GM19328 (cell line): ENCODE results near the gene MGAT3.

Source experiments
- ATAC-seq: cut with Tn5 transposase; IDR thresholded peaks from one replicate; pipeline ENCODE4 v1.9.1; 2021; ENCODE audit warnings: mild to moderate bottlenecking, moderate library complexity; ENCODE audit not compliant: unreplicated experiment

Gene MGAT3

GRCh38 chr22:39448205-39449054 lies 8.4 kb upstream of the MGAT3 start:
- ATAC-seq = no peak

GRCh38 chr22:39449708-39450107 lies 7.1 kb upstream of the MGAT3 start:
- no peak for ATAC-seq

DNA sequence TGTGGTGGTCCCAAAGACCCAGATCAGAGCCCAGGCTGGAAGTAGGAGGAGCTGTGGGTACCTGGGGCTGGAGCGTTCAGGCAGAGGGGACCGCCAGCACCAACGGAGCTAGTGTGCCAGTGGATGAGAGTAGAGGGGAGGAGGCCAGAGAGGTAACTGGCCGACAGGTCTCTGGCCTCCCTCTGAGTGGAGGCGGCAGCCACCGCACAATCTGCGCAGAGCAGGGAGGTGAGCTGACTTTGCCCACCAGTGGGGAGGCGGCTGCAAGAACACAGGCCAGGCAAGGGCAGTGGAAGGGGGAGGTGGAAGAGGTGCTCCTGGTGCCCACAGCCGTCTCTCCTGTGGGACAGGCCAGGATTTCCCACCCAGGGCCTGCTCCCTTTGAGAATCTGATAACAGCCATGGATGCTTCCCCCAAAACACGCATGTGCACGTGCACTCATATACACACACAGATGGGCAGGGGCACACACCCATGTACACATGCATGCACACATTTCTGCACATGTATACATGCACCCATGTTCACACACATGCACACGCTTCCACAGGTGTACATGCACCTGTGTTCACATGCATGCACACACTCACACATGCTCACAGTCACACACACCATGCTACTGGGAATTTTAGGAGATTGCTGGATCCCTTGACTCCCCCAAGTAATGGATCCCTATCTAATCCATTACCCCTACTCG lies 6.4 kb upstream of the MGAT3 start:
- ATAC-seq = no peak

GRCh38 chr22:39452740-39453040 lies 4.1 kb upstream of the MGAT3 start:
- ATAC-seq = no peak

GRCh38 chr22:39453765-39454378 lies 2.9 kb upstream of the MGAT3 start:
- ATAC-seq = no peak

- ATAC-seq = no peak
Measured at GRCh38 chr22:39454385-39454871, 2.4 kb upstream of the MGAT3 start.

GRCh38 chr22:39457198-39457555 lies 365 bp downstream of the MGAT3 start:
- no peak for ATAC-seq

DNA sequence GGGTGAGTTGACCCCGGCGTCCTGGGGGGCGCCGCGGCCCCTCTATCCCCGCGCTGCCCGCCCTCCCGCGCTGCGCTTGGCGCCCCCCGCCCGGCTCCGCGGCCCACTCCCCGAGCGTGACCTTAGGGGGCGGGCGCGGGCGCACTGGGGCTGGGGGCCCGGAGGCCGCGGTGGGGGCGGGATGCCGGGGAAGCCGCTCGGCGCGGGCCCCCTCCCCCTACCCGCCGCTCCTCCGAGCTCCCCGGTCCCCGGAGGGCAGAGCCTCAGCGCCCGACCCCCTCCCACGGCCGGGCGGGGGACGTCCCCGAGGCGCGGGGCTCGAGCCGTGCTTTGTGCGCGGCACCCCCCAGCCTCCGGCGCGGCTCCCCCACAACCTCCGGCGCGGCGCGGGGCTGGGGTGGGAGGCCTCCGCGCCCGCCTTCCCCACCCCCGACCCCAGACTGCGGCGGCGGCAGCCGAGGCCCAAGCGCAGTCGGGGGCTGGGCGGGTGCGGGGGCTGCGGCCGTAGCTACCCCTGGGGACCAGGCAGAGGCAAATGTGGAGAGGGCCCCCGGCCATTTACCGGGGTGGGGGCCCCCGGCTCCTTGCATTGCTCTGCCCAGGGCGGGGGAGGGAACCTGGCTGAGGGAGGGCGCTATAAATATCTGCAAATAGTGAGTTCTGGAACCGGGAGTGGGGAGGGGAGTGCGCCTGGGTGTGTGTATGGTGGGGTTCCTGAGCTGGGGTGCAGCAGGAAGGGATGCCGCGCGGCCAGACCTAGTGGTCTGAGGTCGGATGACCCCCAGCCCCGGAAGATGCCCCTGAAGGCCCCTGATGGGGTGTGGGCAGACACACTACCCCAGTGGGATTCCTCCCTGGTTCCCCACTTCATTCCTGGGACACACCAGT lies 988 bp downstream of the MGAT3 start:
- no peak for ATAC-seq

GRCh38 chr22:39458444-39459083 lies 1.8 kb downstream of the MGAT3 start:
- no peak for ATAC-seq

GRCh38 chr22:39459681-39460080 lies 2.9 kb downstream of the MGAT3 start:
- no peak for ATAC-seq

DNA sequence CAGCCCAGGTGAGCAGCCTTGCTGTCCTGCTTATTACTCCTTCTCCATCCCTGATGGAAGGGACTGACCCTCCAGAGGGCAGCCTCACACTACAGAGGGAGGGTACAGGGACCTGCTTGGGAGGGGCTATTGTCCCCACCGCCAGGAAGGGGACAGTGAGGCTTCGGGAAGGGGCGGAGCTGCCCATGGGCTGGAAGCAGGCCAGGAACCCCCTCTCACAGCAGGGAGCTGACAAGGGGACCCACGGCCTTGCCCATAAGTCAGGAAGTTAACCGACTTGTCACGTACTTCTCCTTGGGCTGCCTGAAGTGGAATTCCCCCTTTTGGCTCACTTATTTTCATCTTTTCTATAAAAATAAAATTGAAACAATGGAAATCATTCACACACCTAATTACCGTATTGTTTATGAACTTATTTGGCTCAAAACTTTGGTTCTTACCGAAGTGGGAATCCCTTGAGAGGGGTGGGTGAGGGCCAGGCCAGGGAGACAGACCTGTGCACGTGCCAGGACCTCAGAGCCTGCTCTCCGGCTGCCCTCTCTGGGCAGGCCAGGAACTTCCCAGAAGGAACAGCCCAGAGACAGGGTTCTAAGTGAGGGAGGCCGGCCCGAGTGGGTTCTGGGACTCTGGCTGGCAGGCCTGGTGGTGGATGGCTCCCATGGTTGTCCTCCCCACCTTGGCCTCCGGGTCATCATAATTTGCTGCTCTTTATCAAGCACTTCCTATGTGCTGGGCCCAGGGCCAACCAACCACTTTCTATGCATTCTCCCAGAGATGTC lies 5.8 kb downstream of the MGAT3 start:
- ATAC-seq = no peak

- ATAC-seq = no peak
Measured at GRCh38 chr22:39463277-39463676, 6.5 kb downstream of the MGAT3 start.

DNA sequence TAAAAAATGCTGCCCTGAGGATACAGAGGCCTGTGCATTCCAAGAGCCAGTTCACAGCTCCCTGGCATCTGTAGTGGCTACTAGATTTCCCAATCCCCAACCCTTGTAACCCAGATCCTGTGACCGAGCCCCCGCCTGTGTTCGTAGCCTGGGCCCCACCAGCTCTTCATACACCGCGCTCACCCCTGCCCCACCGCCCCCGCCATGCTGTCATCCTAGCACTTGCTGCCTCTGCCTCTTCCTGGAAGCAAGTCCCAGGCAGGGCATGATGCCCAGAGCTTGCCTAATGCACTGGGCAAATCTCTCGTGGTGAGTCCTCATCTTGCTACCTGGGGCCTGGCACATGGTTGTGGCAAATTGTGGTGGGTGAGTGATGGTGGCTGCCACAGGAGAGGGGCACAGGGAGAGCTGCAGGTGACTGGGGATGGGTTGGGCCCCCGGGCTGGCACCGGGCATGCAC lies 7.1 kb downstream of the MGAT3 start:
- no peak for ATAC-seq

GRCh38 chr22:39466228-39467006 lies 9.6 kb downstream of the MGAT3 start:
- ATAC-seq = no peak

- ATAC-seq = no peak
Measured at GRCh38 chr22:39467390-39467895, 10.6 kb downstream of the MGAT3 start.

DNA sequence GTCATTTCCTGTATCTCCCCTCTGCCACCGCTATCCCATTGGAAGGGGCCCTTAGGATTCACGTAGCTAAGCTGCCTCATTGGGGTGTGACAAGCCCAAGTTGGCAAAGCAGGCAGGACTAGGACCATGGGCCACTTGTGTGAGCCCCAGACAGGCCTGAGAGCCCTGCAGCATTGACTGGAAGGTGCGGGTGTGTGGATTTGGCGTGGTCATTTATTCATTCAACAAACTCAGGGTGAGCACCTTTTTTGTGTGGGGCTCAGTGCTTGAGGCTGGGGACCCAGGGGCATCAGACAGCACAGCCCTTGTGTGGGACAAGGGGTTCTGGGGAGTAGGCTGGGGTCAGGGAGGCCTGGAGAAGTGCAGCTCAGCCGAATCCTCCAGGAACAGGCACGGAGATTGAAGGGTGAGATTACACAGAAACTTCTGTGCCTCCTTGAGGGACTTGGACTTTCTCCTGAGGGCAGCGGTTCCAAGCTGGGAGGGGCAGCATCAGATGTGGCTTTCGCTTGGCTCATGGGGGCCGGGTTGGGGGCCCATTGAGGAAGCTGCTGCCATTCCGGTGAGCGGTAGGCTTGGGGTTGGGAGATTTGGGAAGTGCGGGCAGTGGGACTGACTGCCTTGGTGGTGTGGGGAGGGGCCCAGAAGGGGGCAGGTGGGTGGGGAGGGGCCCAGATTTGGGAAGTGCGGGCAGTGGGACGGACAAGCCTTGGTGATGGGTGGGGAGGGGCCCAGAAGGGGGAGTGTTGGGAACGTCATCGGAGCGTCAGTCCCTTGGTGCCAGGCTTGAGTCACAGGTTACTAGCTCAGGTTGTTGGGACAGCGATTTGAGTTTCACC lies 11.9 kb downstream of the MGAT3 start:
- no peak for ATAC-seq

GRCh38 chr22:39469326-39469680 lies 12.5 kb downstream of the MGAT3 start:
- ATAC-seq = no peak
